NCI-H1694 (cell line): ENCODE results near the gene CARM1.

ENCODE experiments used
- DNase-seq: peaks from one replicate; lab custom pipeline; 2025; lab: John Stamatoyannopoulos, UW

The CARM1 gene

GRCh38 chr19:10908380-10908960 lies 37.1 kb downstream of the CARM1 start:
- no peak for DNase-seq

DNA sequence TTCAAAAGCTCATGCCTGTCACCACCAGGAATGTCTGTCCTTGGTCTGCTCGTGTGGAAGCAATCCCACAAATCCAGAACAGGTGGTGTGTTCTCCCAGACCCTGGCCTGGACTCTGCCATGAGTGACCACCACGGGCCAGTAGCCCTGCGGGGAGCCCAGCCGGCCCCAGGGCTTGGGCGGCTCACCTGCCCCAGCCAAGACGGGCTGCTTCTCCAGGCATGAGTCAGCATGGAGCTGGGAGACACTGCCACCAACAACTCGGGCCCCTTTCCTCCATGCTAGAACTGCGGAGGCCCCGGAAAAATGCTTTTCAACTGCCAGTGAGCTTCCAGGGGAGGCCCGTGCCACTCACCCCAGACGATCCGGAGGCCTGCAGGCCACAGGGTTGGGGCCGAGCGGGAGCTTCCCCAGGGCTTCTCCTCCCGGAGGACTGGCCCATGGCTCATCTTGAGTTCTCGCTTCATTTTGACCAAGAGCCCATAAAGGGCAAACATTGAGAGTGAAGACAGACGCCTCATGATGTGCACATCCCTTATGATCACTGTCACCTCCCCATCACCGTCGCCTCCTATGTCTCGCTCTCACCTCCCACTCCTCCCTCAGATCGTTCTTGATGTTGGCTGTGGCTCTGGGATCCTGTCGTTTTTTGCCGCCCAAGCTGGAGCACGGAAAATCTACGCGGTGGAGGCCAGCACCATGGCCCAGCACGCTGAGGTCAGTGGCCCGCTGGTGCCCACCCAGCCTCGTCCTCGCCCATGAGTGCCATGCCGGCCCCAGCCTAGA lies 40.4 kb downstream of the CARM1 start:
- no peak for DNase-seq

DNA sequence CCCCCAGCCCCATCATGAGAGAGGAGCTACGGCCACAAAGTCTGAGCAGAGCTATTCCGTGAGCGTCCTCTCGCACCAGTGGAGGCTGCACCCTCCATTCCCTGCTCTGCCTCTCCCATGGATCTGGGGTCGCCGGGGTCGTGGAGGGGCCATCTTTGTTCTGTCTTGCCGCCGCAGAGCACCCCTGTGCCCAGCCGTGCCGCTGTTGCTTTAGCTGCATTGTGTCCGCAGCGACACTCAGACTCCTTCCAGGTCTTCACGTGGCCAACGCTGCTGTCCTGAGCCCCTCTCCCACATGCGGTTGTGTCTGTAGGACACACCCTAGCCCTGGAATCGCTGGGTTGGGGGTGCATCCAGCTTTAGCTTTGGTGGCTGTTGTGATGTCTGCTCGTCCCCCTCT lies 41.3 kb downstream of the CARM1 start:
- no peak for DNase-seq

DNA sequence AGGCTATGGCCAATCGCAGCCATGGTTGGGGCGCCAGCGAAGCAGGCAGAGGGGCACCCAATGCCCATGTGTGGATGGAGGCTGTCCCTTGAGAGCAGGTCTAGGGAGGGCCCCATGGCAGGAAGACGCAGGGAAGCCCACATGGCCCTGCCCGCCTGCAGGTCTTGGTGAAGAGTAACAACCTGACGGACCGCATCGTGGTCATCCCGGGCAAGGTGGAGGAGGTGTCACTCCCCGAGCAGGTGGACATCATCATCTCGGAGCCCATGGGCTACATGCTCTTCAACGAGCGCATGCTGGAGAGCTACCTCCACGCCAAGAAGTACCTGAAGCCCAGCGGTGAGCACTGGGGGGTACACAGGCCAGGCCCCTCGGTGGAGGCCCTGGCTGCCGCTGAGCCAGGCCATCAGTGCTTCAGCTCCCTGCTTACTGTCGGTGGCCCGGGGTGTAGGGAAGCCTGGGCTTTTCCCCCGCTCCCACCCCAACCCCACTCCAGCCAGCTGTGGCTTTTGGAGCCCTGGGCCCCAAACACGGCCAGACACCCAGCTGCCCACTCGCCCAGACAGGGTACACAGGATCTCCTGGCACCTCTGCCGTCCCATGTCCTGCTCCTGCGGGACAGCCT lies 42.5 kb downstream of the CARM1 start:
- no peak for DNase-seq

DNA sequence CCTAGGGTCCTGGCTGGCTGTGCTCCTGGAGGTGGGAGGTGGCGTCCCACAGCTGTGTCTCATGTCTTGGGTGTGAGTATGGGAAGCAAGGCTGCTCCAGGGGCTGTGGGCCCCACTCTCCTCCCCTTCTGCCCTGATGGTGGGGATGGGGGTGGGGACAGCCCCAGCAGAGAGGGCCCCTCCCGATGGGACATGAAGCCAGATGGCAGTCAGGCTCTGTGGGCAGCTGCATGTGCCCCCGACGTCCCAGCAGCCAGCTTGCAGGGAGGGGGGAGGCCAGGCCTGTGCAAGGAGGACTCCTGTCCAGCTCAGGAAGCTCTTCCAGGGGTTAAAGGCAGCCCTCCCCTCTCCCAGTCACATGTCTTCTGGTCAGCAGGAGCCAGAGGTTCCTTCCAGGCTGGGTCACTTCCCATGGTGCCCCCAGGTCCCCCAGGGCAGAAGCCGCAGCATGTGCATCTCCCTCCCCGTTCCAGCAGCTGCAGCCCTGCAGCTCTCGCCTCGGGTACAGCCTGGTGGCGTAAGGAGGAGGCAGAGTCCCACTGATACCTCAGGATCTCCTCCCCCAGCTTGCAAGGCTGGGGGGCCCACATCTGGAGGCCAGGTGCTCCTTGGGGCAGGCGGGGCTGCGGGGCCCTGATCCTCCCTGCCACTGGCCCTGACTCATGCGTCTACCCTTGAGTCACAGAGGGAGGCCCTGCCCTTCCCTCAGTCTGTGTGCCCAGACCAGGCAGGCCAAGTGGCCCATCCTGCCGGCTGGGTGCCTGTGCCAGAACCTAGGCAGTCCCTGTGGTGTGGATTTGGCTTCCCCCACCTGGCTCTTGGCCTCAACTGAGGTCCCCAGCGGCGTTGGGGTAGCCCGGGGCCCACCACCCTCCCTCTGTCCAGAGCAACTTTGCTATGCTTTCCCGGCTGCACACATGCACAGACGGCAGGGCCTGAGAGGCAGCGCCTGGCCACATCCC lies 44.1 kb downstream of the CARM1 start:
- no peak for DNase-seq

- no peak for DNase-seq
Observed at GRCh38 chr19:10916602-10917001, 45.2 kb downstream of the CARM1 start.

- DNase-seq: no peak
Observed at GRCh38 chr19:10918359-10918758, 47.0 kb downstream of the CARM1 start.

- no peak for DNase-seq
Observed at GRCh38 chr19:10919352-10920287, 48.3 kb downstream of the CARM1 start.

- no peak for DNase-seq
Observed at GRCh38 chr19:10920288-10920655, 48.9 kb downstream of the CARM1 start.

DNA sequence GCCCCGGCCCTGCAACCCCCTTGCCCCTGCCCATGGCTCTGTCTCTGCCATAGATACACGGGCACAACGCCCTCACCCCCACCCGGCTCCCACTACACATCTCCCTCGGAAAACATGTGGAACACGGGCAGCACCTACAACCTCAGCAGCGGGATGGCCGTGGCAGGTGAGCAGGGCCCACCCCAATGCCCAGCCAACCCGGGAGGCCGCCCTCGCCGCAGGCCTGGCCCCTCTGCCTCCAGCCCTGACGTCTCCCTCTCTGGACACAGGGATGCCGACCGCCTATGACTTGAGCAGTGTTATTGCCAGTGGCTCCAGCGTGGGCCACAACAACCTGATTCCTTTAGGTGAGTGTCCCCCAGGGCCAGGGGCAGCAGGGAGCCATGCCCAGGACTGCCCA lies 49.4 kb downstream of the CARM1 start:
- no peak for DNase-seq

GRCh38 chr19:10921199-10921909 lies 50.0 kb downstream of the CARM1 start:
- DNase-seq: no peak

- DNase-seq: no peak
Observed at GRCh38 chr19:10921910-10922637, 50.7 kb downstream of the CARM1 start.

- DNase-seq: no peak
Observed at GRCh38 chr19:10922638-10923014, 51.3 kb downstream of the CARM1 start.

GRCh38 chr19:10923260-10924112 lies 52.1 kb downstream of the CARM1 start:
- DNase-seq: no peak

- DNase-seq: no peak
Observed at GRCh38 chr19:10924597-10924996, 53.2 kb downstream of the CARM1 start.

DNA sequence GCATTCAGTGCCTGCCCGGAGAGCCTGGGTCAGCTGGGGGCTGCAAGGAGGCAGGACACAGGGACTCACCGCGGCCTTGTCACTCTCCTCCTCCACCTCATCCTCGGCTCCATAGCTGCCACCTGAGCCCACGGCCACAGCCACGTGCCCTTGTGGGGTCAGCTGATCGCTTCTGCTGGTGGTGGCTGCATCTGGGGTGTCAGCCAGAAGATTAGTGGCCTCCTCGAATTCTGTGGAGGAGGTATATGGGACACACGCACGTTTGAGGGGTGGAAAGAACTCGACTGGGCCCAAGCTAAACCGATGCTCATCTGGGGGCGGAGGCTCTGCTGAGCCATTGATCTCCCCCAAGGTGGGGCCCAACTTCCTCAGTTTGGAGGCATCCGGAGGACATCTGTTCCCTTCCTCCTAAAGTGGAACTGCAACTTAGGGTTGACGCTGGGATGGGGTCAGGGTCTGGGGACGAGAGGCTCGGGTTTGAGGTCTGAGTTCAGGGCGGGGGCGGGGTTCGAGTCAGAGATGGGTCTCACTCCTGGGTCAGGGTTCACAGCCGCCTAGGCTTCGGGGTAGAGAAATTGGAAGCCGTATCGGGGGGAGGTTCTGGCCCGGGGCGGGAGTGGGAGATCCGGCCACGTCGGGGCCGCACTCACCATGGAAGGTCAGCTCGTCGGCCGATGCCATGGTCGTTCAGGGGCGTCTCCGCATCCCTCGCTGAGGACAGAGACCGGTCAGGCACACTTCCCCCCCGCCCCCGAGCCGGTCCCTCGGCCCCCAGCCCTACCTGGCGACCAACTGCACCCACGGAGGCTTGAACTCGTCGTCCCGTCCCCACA lies 56.6 kb downstream of the CARM1 start:
- DNase-seq: no peak

GRCh38 chr19:10928563-10929401 lies 57.4 kb downstream of the CARM1 start, which contains the start of the genes TIMM29 and YIPF2:
TIMM29 (plus strand) TSS chr19:10928811; CDS start chr19:10928823, 12 bp downstream.
YIPF2 (minus strand) TSS chr19:10928639; CDS start chr19:10928410, 229 bp downstream.
- DNase-seq: peak; percentile 88
